Neuronal stem cell (in vitro differentiated cells): ENCODE measurements around the gene WWOX.

Source experiments
- DNase-seq: peaks from one replicate; pipeline ENCODE4 v3.0.0-alpha.2; 2013; ENCODE audit warnings: low spot score
- H2AFZ ChIP-seq: one replicate; pipeline ENCODE4 v1.6.1; 2013; ENCODE audit warnings: mild to moderate bottlenecking, low read length, inconsistent platforms
- H2AK5ac ChIP-seq: 2 replicates; pipeline ENCODE4 v1.6.1; 2013; ENCODE audit warnings: low read depth, mild to moderate bottlenecking, inconsistent platforms, low read length, moderate library complexity, mixed read lengths
- H2BK120ac ChIP-seq: 2 replicates; pipeline ENCODE4 v1.6.1; 2013; ENCODE audit warnings: low read depth, mild to moderate bottlenecking, inconsistent platforms, low read length, moderate library complexity, mixed read lengths
- H2BK12ac ChIP-seq: one replicate; pipeline ENCODE4 v1.6.1; 2013; ENCODE audit warnings: low read length, inconsistent platforms
- H2BK15ac ChIP-seq: 2 replicates; pipeline ENCODE4 v1.6.1; 2013; ENCODE audit warnings: mild to moderate bottlenecking, low read length, inconsistent platforms, mixed read lengths
- H2BK5ac ChIP-seq: one replicate; pipeline ENCODE4 v1.6.1; 2013; ENCODE audit warnings: inconsistent platforms, mild to moderate bottlenecking, low read length, moderate library complexity
- H3K14ac ChIP-seq: one replicate; pipeline ENCODE4 v1.6.1; 2013; ENCODE audit warnings: low read length, inconsistent platforms
- H3K18ac ChIP-seq: 2 replicates; pipeline ENCODE4 v1.6.1; 2013; ENCODE audit warnings: low read length, inconsistent platforms
- H3K23ac ChIP-seq: 2 replicates; pipeline ENCODE4 v1.6.1; 2013; ENCODE audit warnings: low read depth, mild to moderate bottlenecking, mixed read lengths, low read length, inconsistent platforms; ENCODE audit not compliant: poor library complexity
- H3K27ac ChIP-seq: replicated peaks from 3 replicates; pipeline ENCODE4 v1.5.1; 2013; ENCODE audit warnings: low read length, inconsistent platforms
- H3K27me3 ChIP-seq, 3 experiments: 2 replicates each; pipeline ENCODE4 v1.6.1; 2013; ENCODE audit warnings: low read length in 3 of 3, mild to moderate bottlenecking in 2 of 3, inconsistent platforms in 1 of 3, low read depth in 1 of 3, mixed read lengths in 1 of 3, moderate library complexity in 1 of 3; ENCODE audit not compliant: control insufficient read depth in 3 of 3, insufficient read depth in 3 of 3
- H3K36me3 ChIP-seq, 2 donors: replicated peaks in 1 of 2; 2 replicates each; pipeline ENCODE4 v1.6.1; 2013; ENCODE audit warnings: low read length in 2 of 2; ENCODE audit not compliant: control insufficient read depth in 2 of 2, insufficient read depth in 2 of 2
- H3K4ac ChIP-seq: 2 replicates; pipeline ENCODE4 v1.6.1; 2013; ENCODE audit warnings: inconsistent platforms, mild to moderate bottlenecking, low read length, moderate library complexity
- H3K4me1 ChIP-seq, 2 donors: 1 replicate in 1 of 2; 2 replicates in 1 of 2; pipeline ENCODE4 v1.6.1; 2013; ENCODE audit warnings: low read length in 2 of 2, low read depth in 1 of 2; ENCODE audit not compliant: control insufficient read depth in 2 of 2, insufficient read depth in 1 of 2
- H3K4me2 ChIP-seq: one replicate; pipeline ENCODE4 v1.6.1; 2013; ENCODE audit warnings: mild to moderate bottlenecking, low read length, inconsistent platforms; ENCODE audit not compliant: insufficient read depth, poor library complexity, severe bottlenecking
- H3K4me3 ChIP-seq, 2 donors: 2 replicates each; pipeline ENCODE4 v1.5.1; 2013; ENCODE audit warnings: low read length in 2 of 2, mild to moderate bottlenecking in 2 of 2, inconsistent platforms in 1 of 2, moderate library complexity in 1 of 2
- H3K79me1 ChIP-seq: one replicate; pipeline ENCODE4 v1.6.1; 2013; ENCODE audit warnings: low read depth, mild to moderate bottlenecking, inconsistent platforms, low read length, moderate library complexity
- H3K9ac ChIP-seq: one replicate; pipeline ENCODE4 v1.6.1; 2013; ENCODE audit warnings: mild to moderate bottlenecking, low read depth, low read length, inconsistent platforms; ENCODE audit not compliant: poor library complexity
- H3K9me3 ChIP-seq, 2 donors: replicated peaks in 1 of 2; 2 replicates each; pipeline versions ENCODE3 to v1.6.1; 2013; ENCODE audit warnings: low read length in 2 of 2, mild to moderate bottlenecking in 2 of 2, inconsistent platforms in 1 of 2, low read depth in 1 of 2, mixed read lengths in 1 of 2, moderate library complexity in 1 of 2; ENCODE audit not compliant: control insufficient read depth in 2 of 2, insufficient read depth in 1 of 2
- H4K8ac ChIP-seq: one replicate; pipeline ENCODE4 v1.6.1; 2013; ENCODE audit warnings: low read depth, mild to moderate bottlenecking, inconsistent platforms, low read length, moderate library complexity
- H4K91ac ChIP-seq: one replicate; pipeline ENCODE4 v1.6.1; 2013; ENCODE audit warnings: low read length, low read depth, mild to moderate bottlenecking, inconsistent platforms; ENCODE audit not compliant: poor library complexity
- WGBS, 2 donors: extraction: QIAGEN DNeasy Blood & Tissue Kit; methylation state at CpG; one replicate each; pipeline ENCODE4 v1.1.7; 2013; ENCODE audit warnings: missing lambda C conversion rate in 2 of 2, mixed read lengths in 1 of 2; ENCODE audit not compliant: insufficient read length in 2 of 2, insufficient replicate concordance in 1 of 2; ENCODE audit errors: extremely low coverage in 2 of 2; 5-methylcytosine and 5-hydroxymethylcytosine counted together

The WWOX gene

DNA sequence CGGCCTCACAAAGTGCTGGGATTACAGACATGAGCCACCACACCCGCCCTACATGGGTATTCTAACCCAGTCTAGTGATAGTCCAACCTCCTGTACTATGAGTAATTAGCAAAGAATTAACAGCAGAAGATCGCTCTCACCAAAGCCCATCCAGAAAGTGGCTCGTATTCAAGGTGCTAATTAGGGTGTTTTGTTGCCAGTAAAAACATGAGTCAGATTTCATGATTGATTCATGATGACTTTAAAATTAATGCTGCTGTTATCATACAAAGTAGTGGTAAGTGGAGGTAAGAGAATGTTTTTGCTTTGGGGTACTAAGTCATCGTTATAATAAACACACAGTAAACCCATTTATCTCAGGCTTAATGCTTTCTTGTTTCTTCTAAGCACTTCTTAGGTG lies 428.8 kb downstream of the WWOX start:
- Histone ChIP-seq H3K27me3 (no peaks in the 10 kb centered on the region), H3K4ac (no peak overlapping the region), H3K4me2 (no peak overlapping the region), H3K36me3 (peaks cover 0 to 2% of the 10 kb centered on the region in 2 donors), H3K18ac (no peak overlapping the region), H3K9me3 (peaks cover 0 to 1% of the 10 kb centered on the region in 2 donors), H2AK5ac (no peak overlapping the region), H3K27ac (no peak overlapping the region), H3K79me1 (no peaks in the 10 kb centered on the region), H4K91ac (no peak overlapping the region), H2BK15ac (no peak overlapping the region), H2BK120ac (no peak overlapping the region), H2AFZ (no peak overlapping the region), H3K14ac (no peak overlapping the region), H3K4me1 (peaks cover 0 to 8% of the 10 kb centered on the region in 2 donors), H2BK12ac (no peak overlapping the region), H3K4me3 (no peak overlapping the region), H3K9ac (no peak overlapping the region), H4K8ac (no peak overlapping the region), H3K23ac (no peak overlapping the region), H2BK5ac (no peak overlapping the region)
- no peak for DNase-seq
- no CpG with 5 or more reads among the region's 5 CpGs for WGBS, 2 donors

DNA sequence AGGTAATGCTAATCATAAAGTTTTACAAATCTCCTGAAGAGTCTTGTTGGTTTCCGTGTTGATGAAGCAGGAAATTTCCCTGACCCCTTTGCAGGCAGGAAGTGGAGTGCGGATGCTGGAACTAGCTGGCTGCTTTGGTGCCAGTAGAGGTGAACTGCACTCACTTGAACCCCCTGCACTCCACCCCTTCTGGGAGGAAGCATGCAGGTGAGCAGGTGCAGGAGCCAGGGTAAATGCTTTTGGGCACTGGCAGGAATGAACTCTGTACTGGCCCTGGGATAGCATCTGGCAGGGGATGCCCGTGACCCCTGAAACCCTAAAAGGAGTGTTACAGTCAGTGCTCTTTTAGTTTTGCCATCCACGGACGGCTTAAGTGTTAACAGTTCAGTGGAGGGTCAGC lies 430.4 kb downstream of the WWOX start:
- Histone ChIP-seq H2BK15ac (no peak overlapping the region), H4K8ac (no peak overlapping the region), H2BK5ac (no peak overlapping the region), H3K4me3 (no peak overlapping the region), H3K9ac (no peak overlapping the region), H3K4ac (no peak overlapping the region), H3K27ac (no peak overlapping the region), H3K9me3 (peaks cover 0 to 1% of the 10 kb centered on the region in 2 donors), H3K27me3 (no peaks in the 10 kb centered on the region), H3K36me3 (peaks cover 0 to 2% of the 10 kb centered on the region in 2 donors), H3K79me1 (no peaks in the 10 kb centered on the region), H3K4me2 (no peak overlapping the region), H3K4me1 (no peaks in the 10 kb centered on the region), H3K18ac (no peak overlapping the region), H3K23ac (no peak overlapping the region), H2BK120ac (no peak overlapping the region), H2AK5ac (no peak overlapping the region), H2AFZ (no peak overlapping the region), H4K91ac (no peak overlapping the region), H3K14ac (no peak overlapping the region), H2BK12ac (no peak overlapping the region)
- no peak for DNase-seq
- WGBS, 2 donors: no CpG with 5 or more reads among the region's 5 CpGs

DNA sequence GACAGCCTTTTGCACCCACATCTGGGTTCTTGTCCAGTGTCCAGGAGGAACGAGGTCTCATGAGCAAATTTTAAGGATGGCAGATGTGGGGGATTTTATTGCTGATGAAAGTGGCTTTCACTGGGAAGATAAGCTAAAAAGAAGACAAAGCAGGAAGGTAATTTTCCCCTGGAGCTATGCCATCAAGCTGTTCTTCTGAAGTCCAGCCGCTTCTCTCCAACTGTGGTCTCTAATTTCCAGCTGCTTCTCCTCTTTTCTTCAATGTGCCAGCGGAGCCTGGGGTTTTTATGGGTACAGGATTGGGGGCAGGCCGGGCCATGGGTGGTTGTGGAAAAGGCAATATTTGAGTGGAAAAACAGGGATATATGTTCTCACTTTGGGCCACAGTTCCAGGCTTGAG lies 430.8 kb downstream of the WWOX start:
- no peaks in the 10 kb centered on the region for H3K79me1 ChIP-seq
- H4K8ac ChIP-seq: no peak overlapping the region
- DNase-seq: no peak
- no peak overlapping the region for H3K18ac ChIP-seq
- H3K4me1 ChIP-seq: no peaks in the 10 kb centered on the region
- H2BK15ac ChIP-seq: no peak overlapping the region
- H3K9ac ChIP-seq: no peak overlapping the region
- H3K4me3 ChIP-seq: no peak overlapping the region
- H2AFZ ChIP-seq: no peak overlapping the region
- H2AK5ac ChIP-seq: no peak overlapping the region
- no peak overlapping the region for H3K27ac ChIP-seq
- H3K4ac ChIP-seq: no peak overlapping the region
- H3K27me3 ChIP-seq: no peaks in the 10 kb centered on the region
- H3K9me3 ChIP-seq: peaks cover 0 to 1% of the 10 kb centered on the region in 2 donors
- H3K36me3 ChIP-seq: peaks cover 0 to 2% of the 10 kb centered on the region in 2 donors
- WGBS, 2 donors: no CpG with 5 or more reads among the region's 4 CpGs
- H3K23ac ChIP-seq: no peak overlapping the region
- H2BK120ac ChIP-seq: no peak overlapping the region
- no peak overlapping the region for H2BK12ac ChIP-seq
- no peak overlapping the region for H4K91ac ChIP-seq
- H3K14ac ChIP-seq: no peak overlapping the region
- no peak overlapping the region for H2BK5ac ChIP-seq
- H3K4me2 ChIP-seq: no peak overlapping the region

DNA sequence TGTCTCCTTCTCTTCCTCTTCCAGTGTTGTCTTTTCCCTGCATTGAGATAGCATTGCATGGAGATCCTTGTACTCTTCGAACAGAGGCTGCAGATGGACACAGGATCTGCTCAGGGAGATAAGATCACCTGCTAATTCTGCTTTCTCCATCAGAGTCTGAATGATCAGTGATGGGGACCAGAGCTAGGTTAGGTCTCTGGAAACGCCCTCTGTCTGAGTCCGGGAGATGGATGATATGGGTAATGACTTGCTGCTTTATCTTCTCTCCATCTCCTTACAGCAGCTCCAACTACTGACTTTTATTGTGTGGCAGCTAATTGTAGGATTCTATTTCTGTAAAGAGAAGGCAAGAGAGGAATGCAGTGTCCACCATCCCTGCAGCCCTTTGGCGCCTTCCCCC lies 435.6 kb downstream of the WWOX start:
- Histone ChIP-seq H3K4me3 (no peak overlapping the region), H3K79me1 (no peaks in the 10 kb centered on the region), H3K23ac (no peak overlapping the region), H3K9me3 (no peaks in the 10 kb centered on the region), H3K27me3 (no peaks in the 10 kb centered on the region), H2BK15ac (no peak overlapping the region), H2BK120ac (no peak overlapping the region), H2BK12ac (no peak overlapping the region), H2AFZ (no peak overlapping the region), H3K4ac (no peak overlapping the region), H3K27ac (no peak overlapping the region), H4K91ac (no peak overlapping the region), H3K36me3 (no peaks in the 10 kb centered on the region), H4K8ac (no peak overlapping the region), H3K14ac (no peak overlapping the region), H3K18ac (no peak overlapping the region), H3K4me1 (no peaks in the 10 kb centered on the region), H2AK5ac (no peak overlapping the region), H2BK5ac (no peak overlapping the region), H3K9ac (no peak overlapping the region), H3K4me2 (no peak overlapping the region)
- no CpG with 5 or more reads among the region's 4 CpGs for WGBS, 2 donors
- no peak for DNase-seq
